ENCODE measurements around the gene GPX8.

Gene GPX8

GRCh38 chr5:55175781-55176175 lies 15.8 kb downstream of the GPX8 start:
- peak overlapping the region; percentile 59 for H3K4me3 ChIP-seq (ENCODE audit: low read length)
- no peaks in the 10 kb centered on the region for H3K9me3 ChIP-seq (ENCODE audit: insufficient read depth, low read depth, low read length)
- H3K27ac ChIP-seq (ENCODE audit: low read length) = no peak overlapping the region
- peaks cover 91% of the 10 kb centered on the region for H3K27me3 ChIP-seq (ENCODE audit: insufficient read depth, low read length)
- H3K4me1 ChIP-seq (ENCODE audit: insufficient read depth, low read length) = peaks cover 10% of the 10 kb centered on the region; the same call in 1 of the 2 replicates
- no peak overlapping the region for H3K9ac ChIP-seq (ENCODE audit: low read depth, low read length)
- H3K36me3 ChIP-seq (ENCODE audit: insufficient read depth, low read depth, low read length) = no peaks in the 10 kb centered on the region

GRCh38 chr5:55176176-55176818 lies 16.3 kb downstream of the GPX8 start:
- no peaks in the 10 kb centered on the region for H3K9me3 ChIP-seq (ENCODE audit: insufficient read depth, low read depth, low read length)
- no peak overlapping the region for H3K27ac ChIP-seq (ENCODE audit: low read length)
- H3K27me3 ChIP-seq (ENCODE audit: insufficient read depth, low read length) = peaks cover 96% of the 10 kb centered on the region
- peak overlapping the region; percentile 59 for H3K4me3 ChIP-seq (ENCODE audit: low read length)
- H3K36me3 ChIP-seq (ENCODE audit: insufficient read depth, low read depth, low read length) = no peaks in the 10 kb centered on the region
- no peak overlapping the region for H3K9ac ChIP-seq (ENCODE audit: low read depth, low read length)
- peaks cover 10% of the 10 kb centered on the region; the same call in 1 of the 2 replicates for H3K4me1 ChIP-seq (ENCODE audit: insufficient read depth, low read length)

GRCh38 chr5:55177078-55177477 lies 17.1 kb downstream of the GPX8 start:
- Histone ChIP-seq H3K36me3 (ENCODE audit: insufficient read depth, low read depth, low read length) (no peaks in the 10 kb centered on the region), H3K4me1 (ENCODE audit: insufficient read depth, low read length) (peaks cover 10% of the 10 kb centered on the region; the same call in 1 of the 2 replicates), H3K27me3 (ENCODE audit: insufficient read depth, low read length) (peaks cover 96% of the 10 kb centered on the region), H3K27ac (ENCODE audit: low read length) (no peak overlapping the region), H3K4me3 (ENCODE audit: low read length) (peak overlapping the region; percentile 59), H3K9ac (ENCODE audit: low read depth, low read length) (no peak overlapping the region), H3K9me3 (ENCODE audit: insufficient read depth, low read depth, low read length) (no peaks in the 10 kb centered on the region)

GRCh38 chr5:55180016-55180415 lies 20.0 kb downstream of the GPX8 start:
- no peak overlapping the region for H3K9ac ChIP-seq (ENCODE audit: low read depth, low read length)
- peaks cover 76% of the 10 kb centered on the region for H3K27me3 ChIP-seq (ENCODE audit: insufficient read depth, low read length)

GRCh38 chr5:55187370-55187769 lies 27.4 kb downstream of the GPX8 start:
- Histone ChIP-seq H3K36me3 (ENCODE audit: insufficient read depth, low read depth, low read length) (no peaks in the 10 kb centered on the region), H3K4me3 (ENCODE audit: low read length) (no peak overlapping the region), H3K9ac (ENCODE audit: low read depth, low read length) (no peak overlapping the region), H3K27me3 (ENCODE audit: insufficient read depth, low read length) (peaks cover 32% of the 10 kb centered on the region), H3K9me3 (ENCODE audit: insufficient read depth, low read depth, low read length) (no peaks in the 10 kb centered on the region), H3K4me1 (ENCODE audit: insufficient read depth, low read length) (no peaks in the 10 kb centered on the region), H3K27ac (ENCODE audit: low read length) (no peak overlapping the region)

More at GRCh38 chr5:55180016-55180415, 20.0 kb downstream of the GPX8 start:
- H3K36me3 ChIP-seq (ENCODE audit: insufficient read depth, low read depth, low read length) = no peaks in the 10 kb centered on the region
- no peaks in the 10 kb centered on the region for H3K9me3 ChIP-seq (ENCODE audit: insufficient read depth, low read depth, low read length)
- no peak overlapping the region for H3K4me3 ChIP-seq (ENCODE audit: low read length)
- H3K4me1 ChIP-seq (ENCODE audit: insufficient read depth, low read length) = peaks cover 4% of the 10 kb centered on the region; the same call in 1 of the 2 replicates
- no peak overlapping the region for H3K27ac ChIP-seq (ENCODE audit: low read length)

GRCh38 chr5:55188656-55189540 lies 28.9 kb downstream of the GPX8 start:
- no peaks in the 10 kb centered on the region for H3K4me1 ChIP-seq (ENCODE audit: insufficient read depth, low read length)
- no peak overlapping the region for H3K4me3 ChIP-seq (ENCODE audit: low read length)

GRCh38 chr5:55191165-55191564 lies 31.2 kb downstream of the GPX8 start:
- H3K27me3 ChIP-seq (ENCODE audit: insufficient read depth, low read length) = peaks cover 28% of the 10 kb centered on the region
- H3K27ac ChIP-seq (ENCODE audit: low read length) = no peak overlapping the region
- H3K4me1 ChIP-seq (ENCODE audit: insufficient read depth, low read length) = no peaks in the 10 kb centered on the region
- H3K36me3 ChIP-seq (ENCODE audit: insufficient read depth, low read depth, low read length) = no peaks in the 10 kb centered on the region
- no peak overlapping the region for H3K9ac ChIP-seq (ENCODE audit: low read depth, low read length)
- H3K9me3 ChIP-seq (ENCODE audit: insufficient read depth, low read depth, low read length) = no peaks in the 10 kb centered on the region
- H3K4me3 ChIP-seq (ENCODE audit: low read length) = no peak overlapping the region

More at GRCh38 chr5:55188656-55189540, 28.9 kb downstream of the GPX8 start:
- Histone ChIP-seq H3K9ac (ENCODE audit: low read depth, low read length) (no peak overlapping the region), H3K9me3 (ENCODE audit: insufficient read depth, low read depth, low read length) (no peaks in the 10 kb centered on the region), H3K27me3 (ENCODE audit: insufficient read depth, low read length) (peaks cover 40% of the 10 kb centered on the region), H3K27ac (ENCODE audit: low read length) (no peak overlapping the region), H3K36me3 (ENCODE audit: insufficient read depth, low read depth, low read length) (no peaks in the 10 kb centered on the region)

- H3K27ac ChIP-seq (ENCODE audit: low read length) = no peak overlapping the region
- no peaks in the 10 kb centered on the region for H3K4me1 ChIP-seq (ENCODE audit: insufficient read depth, low read length)
- no peaks in the 10 kb centered on the region for H3K9me3 ChIP-seq (ENCODE audit: insufficient read depth, low read depth, low read length)
- H3K9ac ChIP-seq (ENCODE audit: low read depth, low read length) = no peak overlapping the region
- peaks cover 4% of the 10 kb centered on the region; the same call in 1 of the 2 replicates for H3K27me3 ChIP-seq (ENCODE audit: insufficient read depth, low read length)
- no peaks in the 10 kb centered on the region for H3K36me3 ChIP-seq (ENCODE audit: insufficient read depth, low read depth, low read length)
- no peak overlapping the region for H3K4me3 ChIP-seq (ENCODE audit: low read length)
These were observed 45.0 kb downstream of the GPX8 start for GRCh38 chr5:55205001-55205400.

GRCh38 chr5:55211184-55211874 lies 51.4 kb downstream of the GPX8 start:
- no peak overlapping the region for H3K4me3 ChIP-seq (ENCODE audit: low read length)
- H3K27ac ChIP-seq (ENCODE audit: low read length) = no peak overlapping the region
- H3K4me1 ChIP-seq (ENCODE audit: insufficient read depth, low read length) = no peaks in the 10 kb centered on the region
- no peaks in the 10 kb centered on the region for H3K36me3 ChIP-seq (ENCODE audit: insufficient read depth, low read depth, low read length)
- H3K27me3 ChIP-seq (ENCODE audit: insufficient read depth, low read length) = peaks cover 10% of the 10 kb centered on the region; the same call in 1 of the 2 replicates
- no peaks in the 10 kb centered on the region for H3K9me3 ChIP-seq (ENCODE audit: insufficient read depth, low read depth, low read length)
- no peak overlapping the region for H3K9ac ChIP-seq (ENCODE audit: low read depth, low read length)
